ENCODE measurements around the gene UBE2QL1. TPM values are rescaled to one million over a fixed set of nuclear protein-coding genes. Genes with fewer than 3 reads are reported as not detected.
A peak's percentile ranks its signal among the peaks of the same experiment; 100 is the strongest.

Gene UBE2QL1
- total RNA-seq, 1 experiment from 2014 or later, result not detected

DNA sequence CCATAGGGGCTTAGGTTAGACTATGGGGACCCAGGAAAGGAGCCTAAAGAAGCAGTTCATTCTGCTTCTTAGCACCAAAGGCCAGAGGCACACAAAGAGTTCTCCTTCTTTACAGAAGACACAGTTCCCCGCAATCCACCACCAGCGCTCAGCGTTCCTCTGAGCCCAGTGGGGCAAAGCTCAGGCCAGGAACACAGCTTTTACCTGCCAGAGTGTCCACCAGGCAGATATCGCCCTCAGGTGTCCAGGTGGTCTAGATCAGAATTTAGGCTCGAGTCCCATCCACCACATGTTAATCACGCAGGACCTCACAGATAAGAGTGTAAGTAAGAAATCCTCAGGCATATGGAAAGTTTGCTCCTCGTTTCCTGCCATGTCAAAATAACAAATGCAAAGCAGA is 53.0 kb downstream of the UBE2QL1 start:
- intact Hi-C loops (cut with micrococcal nuclease), result no loop called here
- Histone ChIP-seq H2AFZ (ENCODE audit: low read depth, low read length, poor library complexity, severe bottlenecking) (no peak overlapping the region), H3K27me3 (ENCODE audit: insufficient read depth, low read length) (peaks cover 35% of the 10 kb centered on the region; the same call in 1 of the 2 replicates), H3K79me2 (ENCODE audit: insufficient read depth, low read length) (no peaks in the 10 kb centered on the region), H4K20me1 (ENCODE audit: insufficient read depth) (no peaks in the 10 kb centered on the region), H3K9me2 (ENCODE audit: insufficient read depth) (no peaks in the 10 kb centered on the region), H3K27ac (ENCODE audit: low read depth, low read length) (no peak overlapping the region), H3K4me1 (ENCODE audit: control insufficient read depth in 1 of 2, insufficient read depth in 2 of 2, low read length in 2 of 2) (no peaks in the 10 kb centered on the region), H3K4me2 (ENCODE audit: low read length) (no peak overlapping the region), H3K9ac (ENCODE audit: low read length) (no peak overlapping the region), H3K4me3 (replicated peaks in 1 of 2; ENCODE audit: low read depth in 1 of 2, low read length in 2 of 2) (no peak overlapping the region), H3K9me3 (ENCODE audit: control insufficient read depth in 1 of 2, insufficient read depth in 1 of 2, low read depth in 1 of 2, low read length in 2 of 2) (no peaks in the 10 kb centered on the region), H3K36me3 (ENCODE audit: control insufficient read depth in 1 of 2, insufficient read depth in 2 of 2, low read length in 2 of 2) (no peaks in the 10 kb centered on the region)
- DNase-seq (ENCODE audit: low read depth, low spot score) (no peak), ATAC-seq (no peak)
- ChIA-PET RAD21 (ENCODE audit: low non-redundant PET in 1 of 2, low total read pairs in 2 of 2, uncharacterized antibody in 2 of 2, unreplicated experiment in 2 of 2) (no interaction called here), POLR2A (no interaction called here), CTCF (no interaction called here)
- BruUV-seq (replicated peaks), result no TSS peak
- TF ChIP-seq EGR1 (IDR thresholded peaks at IDR 0.05; ENCODE audit: low read depth) (no peak), RAD21 (IDR thresholded peaks at IDR 0.05; ENCODE audit: low read depth) (peak; percentile 15; the same call in 1 of the 2 replicates), ZFX (IDR thresholded peaks at IDR 0.05) (no peak)

DNA sequence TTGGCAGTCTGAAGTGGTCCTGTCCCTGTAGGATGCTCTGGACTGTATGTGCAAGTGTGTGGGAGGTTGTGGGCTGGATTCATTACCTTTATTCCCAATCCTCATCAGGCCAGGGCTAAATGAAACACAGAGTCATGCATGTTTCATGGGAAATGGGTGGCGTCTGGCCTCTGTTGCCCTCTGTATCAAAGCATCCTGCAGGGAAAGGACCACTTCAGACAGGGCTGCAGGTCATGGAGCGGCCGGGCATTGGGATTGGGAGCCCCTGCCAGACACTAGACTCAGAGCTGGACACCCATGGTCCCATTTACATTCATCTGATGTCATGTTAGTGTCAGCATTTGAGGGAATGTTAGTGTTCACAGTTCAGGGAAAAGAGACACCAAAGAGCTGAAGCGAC is 53.8 kb downstream of the UBE2QL1 start:
- Histone ChIP-seq H2AFZ (ENCODE audit: low read depth, low read length, poor library complexity, severe bottlenecking) (no peak overlapping the region), H3K4me1 (ENCODE audit: control insufficient read depth in 1 of 2, insufficient read depth in 2 of 2, low read length in 2 of 2) (no peaks in the 10 kb centered on the region), H3K9me3 (ENCODE audit: control insufficient read depth in 1 of 2, insufficient read depth in 1 of 2, low read depth in 1 of 2, low read length in 2 of 2) (no peaks in the 10 kb centered on the region), H3K27me3 (ENCODE audit: insufficient read depth, low read length) (peaks cover 28% of the 10 kb centered on the region; the same call in 1 of the 2 replicates), H3K4me2 (ENCODE audit: low read length) (no peak overlapping the region), H3K36me3 (ENCODE audit: control insufficient read depth in 1 of 2, insufficient read depth in 2 of 2, low read length in 2 of 2) (no peaks in the 10 kb centered on the region), H3K9me2 (ENCODE audit: insufficient read depth) (no peaks in the 10 kb centered on the region), H3K4me3 (replicated peaks in 1 of 2; ENCODE audit: low read depth in 1 of 2, low read length in 2 of 2) (no peak overlapping the region), H3K27ac (ENCODE audit: low read depth, low read length) (no peak overlapping the region), H4K20me1 (ENCODE audit: insufficient read depth) (no peaks in the 10 kb centered on the region), H3K79me2 (ENCODE audit: insufficient read depth, low read length) (no peaks in the 10 kb centered on the region), H3K9ac (ENCODE audit: low read length) (no peak overlapping the region)
- ChIA-PET RAD21 (ENCODE audit: low non-redundant PET in 1 of 2, low total read pairs in 2 of 2, uncharacterized antibody in 2 of 2, unreplicated experiment in 2 of 2) (no interaction called here), POLR2A (no interaction called here), CTCF (no interaction called here)
- ATAC-seq (no peak), DNase-seq (ENCODE audit: low read depth, low spot score) (no peak)
- intact Hi-C loops (cut with micrococcal nuclease), result no loop called here
- no TSS peak for BruUV-seq (replicated peaks)
- no peak for TF ChIP-seq POLR2AphosphoS5 (IDR thresholded peaks at IDR 0.05; ENCODE audit: low read depth, low read length)
- TF ChIP-seq ZFX (IDR thresholded peaks at IDR 0.05), result no peak
- no peak for TF ChIP-seq JUND (IDR thresholded peaks at IDR 0.05)
- TF ChIP-seq POLR2A (IDR thresholded peaks at IDR 0.05; ENCODE audit: borderline replicate concordance, extremely low read depth, insufficient read depth, insufficient read length), result no peak
- TF ChIP-seq, protein P1, sequence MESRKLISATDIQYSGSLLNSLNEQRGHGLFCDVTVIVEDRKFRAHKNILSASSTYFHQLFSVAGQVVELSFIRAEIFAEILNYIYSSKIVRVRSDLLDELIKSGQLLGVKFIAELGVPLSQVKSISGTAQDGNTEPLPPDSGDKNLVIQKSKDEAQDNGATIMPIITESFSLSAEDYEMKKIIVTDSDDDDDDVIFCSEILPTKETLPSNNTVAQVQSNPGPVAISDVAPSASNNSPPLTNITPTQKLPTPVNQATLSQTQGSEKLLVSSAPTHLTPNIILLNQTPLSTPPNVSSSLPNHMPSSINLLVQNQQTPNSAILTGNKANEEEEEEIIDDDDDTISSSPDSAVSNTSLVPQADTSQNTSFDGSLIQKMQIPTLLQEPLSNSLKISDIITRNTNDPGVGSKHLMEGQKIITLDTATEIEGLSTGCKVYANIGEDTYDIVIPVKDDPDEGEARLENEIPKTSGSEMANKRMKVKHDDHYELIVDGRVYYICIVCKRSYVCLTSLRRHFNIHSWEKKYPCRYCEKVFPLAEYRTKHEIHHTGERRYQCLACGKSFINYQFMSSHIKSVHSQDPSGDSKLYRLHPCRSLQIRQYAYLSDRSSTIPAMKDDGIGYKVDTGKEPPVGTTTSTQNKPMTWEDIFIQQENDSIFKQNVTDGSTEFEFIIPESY (IDR thresholded peaks at IDR 0.05; ENCODE audit: extremely low read depth, insufficient replicate concordance, low read length), result no peak
- no peak for TF ChIP-seq YY1 (IDR thresholded peaks at IDR 0.05; ENCODE audit: extremely low read depth, insufficient replicate concordance, low read depth, low read length)
- TF ChIP-seq, protein P2, sequence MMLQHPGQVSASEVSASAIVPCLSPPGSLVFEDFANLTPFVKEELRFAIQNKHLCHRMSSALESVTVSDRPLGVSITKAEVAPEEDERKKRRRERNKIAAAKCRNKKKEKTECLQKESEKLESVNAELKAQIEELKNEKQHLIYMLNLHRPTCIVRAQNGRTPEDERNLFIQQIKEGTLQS (IDR thresholded peaks at IDR 0.05), result no peak
- no peak for TF ChIP-seq TCF7L2 (IDR thresholded peaks at IDR 0.05; ENCODE audit: borderline replicate concordance, extremely low read depth, insufficient read depth, insufficient read length)
- TF ChIP-seq, protein P3, sequence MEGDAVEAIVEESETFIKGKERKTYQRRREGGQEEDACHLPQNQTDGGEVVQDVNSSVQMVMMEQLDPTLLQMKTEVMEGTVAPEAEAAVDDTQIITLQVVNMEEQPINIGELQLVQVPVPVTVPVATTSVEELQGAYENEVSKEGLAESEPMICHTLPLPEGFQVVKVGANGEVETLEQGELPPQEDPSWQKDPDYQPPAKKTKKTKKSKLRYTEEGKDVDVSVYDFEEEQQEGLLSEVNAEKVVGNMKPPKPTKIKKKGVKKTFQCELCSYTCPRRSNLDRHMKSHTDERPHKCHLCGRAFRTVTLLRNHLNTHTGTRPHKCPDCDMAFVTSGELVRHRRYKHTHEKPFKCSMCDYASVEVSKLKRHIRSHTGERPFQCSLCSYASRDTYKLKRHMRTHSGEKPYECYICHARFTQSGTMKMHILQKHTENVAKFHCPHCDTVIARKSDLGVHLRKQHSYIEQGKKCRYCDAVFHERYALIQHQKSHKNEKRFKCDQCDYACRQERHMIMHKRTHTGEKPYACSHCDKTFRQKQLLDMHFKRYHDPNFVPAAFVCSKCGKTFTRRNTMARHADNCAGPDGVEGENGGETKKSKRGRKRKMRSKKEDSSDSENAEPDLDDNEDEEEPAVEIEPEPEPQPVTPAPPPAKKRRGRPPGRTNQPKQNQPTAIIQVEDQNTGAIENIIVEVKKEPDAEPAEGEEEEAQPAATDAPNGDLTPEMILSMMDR (IDR thresholded peaks at IDR 0.05 in 2 of 3, conservative IDR thresholded peaks at IDR 0.05 in 1 of 3; ENCODE audit: borderline replicate concordance in 1 of 3, insufficient read depth in 1 of 3, low read depth in 2 of 3, low read length in 2 of 3), result no peak
- TF ChIP-seq EGR1 (IDR thresholded peaks at IDR 0.05; ENCODE audit: low read depth), result no peak
- TF ChIP-seq CBX3 (IDR thresholded peaks at IDR 0.05; ENCODE audit: low read depth), result no peak
- TF ChIP-seq SIN3A (IDR thresholded peaks at IDR 0.05; ENCODE audit: low read depth), result no peak

Measured in HCT116 (cell line).